Thyroid gland (tissue), 4 donors: Measurements from ENCODE around the gene SFR1.

ENCODE experiments used
- CTCF ChIP-seq, 6 experiments: fragments of 200-600 bp in 3 of 6; fragments of 450-650 bp in 3 of 6; sonication (generic) in 3 of 6; IDR thresholded peaks; one replicate each; pipeline ENCODE4 v1.5.1; 2016 to 2019; ENCODE audit warnings: antibody characterized with exemption in 6 of 6, mild to moderate bottlenecking in 2 of 6, inconsistent platforms in 1 of 6, moderate library complexity in 1 of 6
- POLR2A ChIP-seq, 2 donors: fragments of 450-650 bp; IDR thresholded peaks; one replicate each; pipeline ENCODE4 v1.6.1; 2017; ENCODE audit warnings: antibody characterized with exemption in 2 of 2, mild to moderate bottlenecking in 2 of 2, moderate library complexity in 1 of 2

GRCh38 chr10:104120903-104121484, 977 bp upstream of the SFR1 start:
- TF ChIP-seq CTCF (IDR thresholded peaks at IDR 0.05) = no peak
- peak in 1 of 2 donors; percentile 45 for TF ChIP-seq POLR2A (IDR thresholded peaks at IDR 0.05)
